ENCODE results near the gene ARAP2. TPM values are rescaled to one million over a fixed set of nuclear protein-coding genes. Genes with fewer than 3 reads are reported as not detected.

The ARAP2 gene
- total RNA-seq, 1 experiment from 2014 or later, result 12.5 TPM

DNA sequence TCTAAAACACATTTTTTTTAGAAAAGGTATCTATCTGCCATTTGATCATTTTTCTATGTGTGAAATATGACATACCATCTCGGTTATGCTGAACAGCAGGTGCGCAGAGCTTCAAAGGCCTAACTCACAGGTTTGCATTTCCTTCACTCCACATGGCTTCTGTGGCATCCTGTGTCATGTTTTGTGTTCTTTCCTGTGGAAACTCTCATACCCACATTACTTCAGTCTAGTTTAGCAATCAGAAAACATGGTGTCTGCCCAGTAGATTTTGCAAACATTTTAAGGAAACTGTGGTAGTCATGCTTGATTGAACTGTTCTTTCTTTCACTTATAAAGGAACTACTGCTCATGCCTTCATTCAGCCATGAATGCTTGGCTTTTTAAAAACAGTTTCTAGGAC lies 11.3 kb upstream of the ARAP2 start:
- no peak overlapping the region for H3K9ac ChIP-seq (ENCODE audit: low read length)
- no peak overlapping the region for H2AFZ ChIP-seq (ENCODE audit: low read length)
- TF ChIP-seq CTCF (conservative IDR thresholded peaks at IDR 0.05; ENCODE audit: low read depth, low read length), result no peak
- TF ChIP-seq EZH2 (IDR thresholded peaks at IDR 0.05; ENCODE audit: low read length, unreplicated experiment), result no peak
- no peak for TF ChIP-seq EZH2phosphoT487 (IDR thresholded peaks at IDR 0.05; ENCODE audit: borderline replicate concordance, low read length)
- no peaks in the 10 kb centered on the region for H3K36me3 ChIP-seq (ENCODE audit: low read depth, low read length)
- no peaks in the 10 kb centered on the region for H3K27me3 ChIP-seq (ENCODE audit: low read length)
- H3K4me1 ChIP-seq (ENCODE audit: insufficient read depth, low read length), result no peaks in the 10 kb centered on the region
- no peak for ATAC-seq
- no peaks in the 10 kb centered on the region for H4K20me1 ChIP-seq (ENCODE audit: low read length)
- no peaks in the 10 kb centered on the region for H3K9me3 ChIP-seq (ENCODE audit: low read length)
- H3K79me2 ChIP-seq (ENCODE audit: low read length), result no peaks in the 10 kb centered on the region
- CTCF ChIA-PET, result no interaction called here
- H3F3A ChIP-seq (ENCODE audit: low read length, unreplicated experiment), result no peaks in the 10 kb centered on the region
- no peak overlapping the region for H3K4me3 ChIP-seq (ENCODE audit: low read length)
- intact Hi-C loops (cut with micrococcal nuclease), result no loop called here
- no peak overlapping the region for H3K4me2 ChIP-seq (ENCODE audit: low read length)
- POLR2A ChIA-PET (ENCODE audit: unreplicated experiment), result no interaction called here
- no TSS peak for BruUV-seq (replicated peaks)
- no peaks in the 10 kb centered on the region for H3K9me2 ChIP-seq (replicated peaks; ENCODE audit: low read length)
- DNase-seq, result no peak
- no peak overlapping the region for H3K27ac ChIP-seq (ENCODE audit: low read length)

DNA sequence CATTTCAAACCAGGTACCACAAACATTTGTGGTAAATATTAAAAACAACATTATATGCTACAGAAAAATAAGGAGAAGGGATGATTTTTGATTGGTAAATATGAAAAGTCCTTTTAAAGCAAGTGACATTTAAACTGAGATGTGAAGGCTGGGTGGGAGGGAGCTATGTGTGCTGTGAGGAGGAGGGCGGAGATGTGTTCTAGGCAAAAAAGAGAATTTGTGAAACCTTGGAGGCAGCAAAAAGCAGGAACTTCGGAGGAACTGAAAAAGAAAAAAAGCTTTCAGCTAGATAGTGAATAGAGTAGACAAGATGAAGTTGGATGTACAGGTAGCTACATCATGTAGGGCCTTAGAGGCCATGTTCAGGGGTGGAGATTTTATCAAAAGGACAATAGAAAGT lies 10.1 kb upstream of the ARAP2 start:
- BruUV-seq (replicated peaks), result no TSS peak
- H3K4me3 ChIP-seq (ENCODE audit: low read length), result no peak overlapping the region
- ChIA-PET POLR2A (ENCODE audit: unreplicated experiment) (no interaction called here), CTCF (no interaction called here)
- H3K9me3 ChIP-seq (ENCODE audit: low read length), result no peaks in the 10 kb centered on the region
- no peak overlapping the region for H3K9ac ChIP-seq (ENCODE audit: low read length)
- H3K79me2 ChIP-seq (ENCODE audit: low read length), result no peaks in the 10 kb centered on the region
- no peaks in the 10 kb centered on the region for H4K20me1 ChIP-seq (ENCODE audit: low read length)
- no peaks in the 10 kb centered on the region for H3K9me2 ChIP-seq (replicated peaks; ENCODE audit: low read length)
- H3K4me1 ChIP-seq (ENCODE audit: insufficient read depth, low read length), result no peaks in the 10 kb centered on the region
- TF ChIP-seq CTCF (conservative IDR thresholded peaks at IDR 0.05; ENCODE audit: low read depth, low read length) (no peak), EZH2 (IDR thresholded peaks at IDR 0.05; ENCODE audit: low read length, unreplicated experiment) (no peak), EZH2phosphoT487 (IDR thresholded peaks at IDR 0.05; ENCODE audit: borderline replicate concordance, low read length) (no peak)
- ATAC-seq (no peak), DNase-seq (no peak)
- intact Hi-C loops (cut with micrococcal nuclease), result no loop called here
- no peaks in the 10 kb centered on the region for H3K27me3 ChIP-seq (ENCODE audit: low read length)
- no peaks in the 10 kb centered on the region for H3F3A ChIP-seq (ENCODE audit: low read length, unreplicated experiment)
- no peaks in the 10 kb centered on the region for H3K36me3 ChIP-seq (ENCODE audit: low read depth, low read length)
- no peak overlapping the region for H3K4me2 ChIP-seq (ENCODE audit: low read length)
- H2AFZ ChIP-seq (ENCODE audit: low read length), result no peak overlapping the region
- H3K27ac ChIP-seq (ENCODE audit: low read length), result no peak overlapping the region

- Histone ChIP-seq H3K36me3 (ENCODE audit: low read depth, low read length) (no peaks in the 10 kb centered on the region), H4K20me1 (ENCODE audit: low read length) (no peaks in the 10 kb centered on the region), H3K4me1 (ENCODE audit: insufficient read depth, low read length) (no peaks in the 10 kb centered on the region), H3K9me2 (replicated peaks; ENCODE audit: low read length) (no peaks in the 10 kb centered on the region), H3K9me3 (ENCODE audit: low read length) (no peaks in the 10 kb centered on the region), H2AFZ (ENCODE audit: low read length) (no peak overlapping the region), H3K4me2 (ENCODE audit: low read length) (no peak overlapping the region), H3K79me2 (ENCODE audit: low read length) (no peaks in the 10 kb centered on the region), H3K9ac (ENCODE audit: low read length) (no peak overlapping the region), H3K27me3 (ENCODE audit: low read length) (no peaks in the 10 kb centered on the region), H3K27ac (ENCODE audit: low read length) (no peak overlapping the region), H3K4me3 (ENCODE audit: low read length) (no peak overlapping the region), H3F3A (ENCODE audit: low read length, unreplicated experiment) (no peaks in the 10 kb centered on the region)
- intact Hi-C loops (cut with micrococcal nuclease), result no loop called here
- DNase-seq (no peak), ATAC-seq (no peak)
- no TSS peak for BruUV-seq (replicated peaks)
- ChIA-PET POLR2A (ENCODE audit: unreplicated experiment) (no interaction called here), CTCF (no interaction called here)
- TF ChIP-seq CTCF (conservative IDR thresholded peaks at IDR 0.05; ENCODE audit: low read depth, low read length) (no peak), EZH2phosphoT487 (IDR thresholded peaks at IDR 0.05; ENCODE audit: borderline replicate concordance, low read length) (no peak), EZH2 (IDR thresholded peaks at IDR 0.05; ENCODE audit: low read length, unreplicated experiment) (no peak)
Measured at GRCh38 chr4:36251983-36252382, 7.7 kb upstream of the ARAP2 start.

Data from PC-3 (cell line).